Measurements from ENCODE around the gene PCBP3. TPM values are rescaled to one million over a fixed set of nuclear protein-coding genes. Genes with fewer than 3 reads are reported as not detected.

Gene PCBP3
- total and polyA plus RNA-seq, 2 of the 8 experiments (the other 6 are each of a cell fraction or from before 2014, with no cell fraction given) = 3.5 to 6.3 TPM

GRCh38 chr21:45889961-45890360, 246.4 kb downstream of the PCBP3 start:
- no peaks in the 10 kb centered on the region for H3K36me3 ChIP-seq (ENCODE audit: control insufficient read depth in 2 of 4, insufficient read depth in 4 of 4, low read length in 3 of 4)
- no peak overlapping the region for H2BK20ac ChIP-seq (ENCODE audit: low read length)
- H3K27ac ChIP-seq (ENCODE audit: low read depth, low read length) = no peak overlapping the region
- no peak overlapping the region for H2BK120ac ChIP-seq (replicated peaks; ENCODE audit: low read depth, low read length)
- H2BK12ac ChIP-seq (ENCODE audit: low read depth, low read length) = no peak overlapping the region
- H2BK15ac ChIP-seq (ENCODE audit: low read length) = no peak overlapping the region
- H3K4me3 ChIP-seq (ENCODE audit: extremely low read depth in 1 of 4, insufficient read depth in 2 of 4, low read depth in 3 of 4, low read length in 4 of 4) = no peak overlapping the region
- no peaks in the 10 kb centered on the region for H3K27me3 ChIP-seq (replicated peaks in 1 of 4; ENCODE audit: control insufficient read depth in 3 of 4, extremely low read depth in 1 of 4, insufficient read depth in 3 of 4, low read length in 3 of 4)
- H4K8ac ChIP-seq (ENCODE audit: extremely low read depth, insufficient read depth, low read length) = no peak overlapping the region; the same call in 1 of the 2 replicates
- no peak for TF ChIP-seq BCL11A (IDR thresholded peaks at IDR 0.05; ENCODE audit: low read depth in 2 of 2, low read length in 2 of 2)
- TF ChIP-seq EGR1 (IDR thresholded peaks at IDR 0.05; ENCODE audit: borderline replicate concordance, low read depth, low read length) = no peak
- no peak for TF ChIP-seq ATF3 (IDR thresholded peaks at IDR 0.05; ENCODE audit: insufficient read depth, low read depth, low read length)
- TF ChIP-seq NANOG (IDR thresholded peaks at IDR 0.05; ENCODE audit: insufficient read depth, low read depth, low read length, poor library complexity, severe bottlenecking) = no peak
- TF ChIP-seq SP4 (IDR thresholded peaks at IDR 0.05; ENCODE audit: low read length) = no peak
- TF ChIP-seq PHF8 (conservative IDR thresholded peaks at IDR 0.05; ENCODE audit: low read depth, low read length) = no peak
- no peak for TF ChIP-seq POU5F1 (IDR thresholded peaks at IDR 0.05; ENCODE audit: low read depth, low read length)
- TF ChIP-seq KDM5A (IDR thresholded peaks at IDR 0.05; ENCODE audit: low read length) = no peak
- no peak for TF ChIP-seq CHD2 (IDR thresholded peaks at IDR 0.05; ENCODE audit: low read length)
- TF ChIP-seq GABPA (IDR thresholded peaks at IDR 0.05; ENCODE audit: borderline replicate concordance, insufficient read depth, low read length) = no peak
- no peak for TF ChIP-seq HDAC2 (IDR thresholded peaks at IDR 0.05; ENCODE audit: borderline replicate concordance in 1 of 2, low read depth in 2 of 2, low read length in 2 of 2)
- POLR2A ChIA-PET (ENCODE audit: partially characterized antibody) = interaction anchor here (1.1 kb wide), 1 partner anchor 9 kb away, joined by 5 read pairs; no protein-coding TSS in a partner anchor
- no peak for FAIRE-seq
- no peaks in the 10 kb centered on the region for H3K79me2 ChIP-seq (ENCODE audit: control insufficient read depth in 1 of 2, insufficient read depth in 2 of 2, low read length in 2 of 2)
- H3K79me1 ChIP-seq (ENCODE audit: low read depth, low read length) = no peaks in the 10 kb centered on the region; the same call in 1 of the 2 replicates
- no peak overlapping the region for H4K91ac ChIP-seq (replicated peaks; ENCODE audit: insufficient read length, low read length)
- no peak overlapping the region for H4K5ac ChIP-seq (ENCODE audit: insufficient read length, low read depth, low read length)
- no peak overlapping the region for H3K4me2 ChIP-seq (ENCODE audit: insufficient read depth in 1 of 2, low read depth in 2 of 2, low read length in 2 of 2)
- H3K4me1 ChIP-seq (replicated peaks in 1 of 4; ENCODE audit: control insufficient read depth in 3 of 4, insufficient read depth in 4 of 4, low read length in 3 of 4) = no peaks in the 10 kb centered on the region
- H2AK5ac ChIP-seq (ENCODE audit: low read depth, low read length) = no peak overlapping the region
- no peak overlapping the region for H2BK5ac ChIP-seq (ENCODE audit: low read depth, low read length)
- H3K23me2 ChIP-seq (ENCODE audit: low read depth, low read length) = no peaks in the 10 kb centered on the region
- H3K4ac ChIP-seq (replicated peaks; ENCODE audit: insufficient read length, low read depth, low read length) = no peak overlapping the region
- DNase-seq (ENCODE audit: low read depth in 1 of 2, low spot score in 2 of 2) = no peak
- H3K9ac ChIP-seq (replicated peaks in 1 of 4; ENCODE audit: extremely low read depth in 1 of 4, low read depth in 3 of 4, low read length in 3 of 4) = no peak overlapping the region
- CTCF ChIA-PET (ENCODE audit: partially characterized antibody) = interaction anchor here (0.9 to 4.7 kb wide), 5 partner anchors 11 to 334 kb away, joined by 3 to 36 read pairs (median 6); no protein-coding TSS in a partner anchor
- 82% methylated on average over 10 of the region's 10 CpGs; no CpG with 5 or more reads in 1 of the 2 experiments for WGBS, 2 experiments (ENCODE audit: extremely low coverage in 1 of 2, insufficient coverage in 1 of 2, insufficient read length in 1 of 2, insufficient replicate concordance in 2 of 2, low coverage in 1 of 2, low lambda C conversion rate in 2 of 2, missing lambda C conversion rate in 1 of 2)
- H3K9me3 ChIP-seq (ENCODE audit: insufficient read depth in 2 of 2, low read depth in 1 of 2, low read length in 1 of 2) = no peaks in the 10 kb centered on the region
- H4K20me1 ChIP-seq (replicated peaks in 1 of 2; ENCODE audit: control insufficient read depth in 1 of 2, insufficient read depth in 2 of 2, low read length in 2 of 2) = peaks cover 2 to 3% of the 10 kb centered on the region in 2 experiments
- no peak overlapping the region for H2AFZ ChIP-seq (ENCODE audit: low read length)
- H3K56ac ChIP-seq (replicated peaks; ENCODE audit: insufficient read length, low read depth, low read length) = no peak overlapping the region
- H3K14ac ChIP-seq (ENCODE audit: insufficient read length) = no peak overlapping the region
- no peak overlapping the region for H3K23ac ChIP-seq (ENCODE audit: insufficient read length)
- H3K18ac ChIP-seq (ENCODE audit: extremely low read depth, low read length) = no peak overlapping the region
